ENCODE measurements around the gene BCL3. TPM values are rescaled to one million over a fixed set of nuclear protein-coding genes. Genes with fewer than 3 reads are reported as not detected.

Gene BCL3
- total and polyA plus RNA-seq, 10 of the 15 experiments (the other 5 are each of a cell fraction or from before 2014, with no cell fraction given), result 0.55 to 22.7 (median 3.6) TPM

GRCh38 chr19:44782729-44783128, 34.2 kb downstream of the BCL3 start:
- POLR2A ChIA-PET, result no interaction called here
- no peaks in the 10 kb centered on the region for H3K27me3 ChIP-seq (replicated peaks in 1 of 2; ENCODE audit: control insufficient read depth in 2 of 2, insufficient read depth in 2 of 2, low read length in 1 of 2)
- RAD21 ChIA-PET (ENCODE audit: unreplicated experiment), result interaction anchor here (1.7 to 2.5 kb wide), 2 partner anchors 60 to 127 kb away, joined by 6 to 8 read pairs; no protein-coding TSS in a partner anchor
- H2AFZ ChIP-seq (ENCODE audit: control insufficient read depth, low read depth, low read length), result no peak overlapping the region
- no peaks in the 10 kb centered on the region for H3K36me3 ChIP-seq (ENCODE audit: control insufficient read depth in 2 of 2, insufficient read depth in 2 of 2, low read length in 1 of 2)
- TF ChIP-seq SKIL (IDR thresholded peaks at IDR 0.05; ENCODE audit: low read depth, poor library complexity, severe bottlenecking) (no peak), CBX5 (IDR thresholded peaks at IDR 0.05; ENCODE audit: low read depth) (no peak)
- FAIRE-seq (no peak), ATAC-seq (no peak), DNase-seq (ENCODE audit: low read depth, low spot score) (no peak)
- no peak overlapping the region for H3K9ac ChIP-seq (ENCODE audit: control insufficient read depth, insufficient read depth, low read length)
- no peaks in the 10 kb centered on the region for H3K79me2 ChIP-seq (ENCODE audit: control insufficient read depth, insufficient read depth, low read length)
- BruUV-seq (replicated peaks), result no TSS peak
- intact Hi-C loops (cut with micrococcal nuclease; ENCODE audit: unreplicated experiment) (no loop called here), in situ Hi-C loops (cut with MboI) (no loop called here)
- WGBS (ENCODE audit: insufficient coverage, insufficient replicate concordance, low lambda C conversion rate, missing lambda C conversion rate), result 44% methylated on average over 5 of the region's 5 CpGs
- no peak overlapping the region for H3K4me2 ChIP-seq (ENCODE audit: control insufficient read depth, insufficient read depth)
- CTCF ChIA-PET, result interaction anchor here (1.1 to 4.9 kb wide), 10 partner anchors 10 to 206 kb away, joined by 3 to 40 read pairs (median 13); partner anchors contain the start of gene NECTIN2
- H4K20me1 ChIP-seq (ENCODE audit: control insufficient read depth, insufficient read depth), result no peaks in the 10 kb centered on the region; the same call in 1 of the 2 replicates
- H3K9me3 ChIP-seq (replicated peaks; ENCODE audit: control insufficient read depth, insufficient read depth, low read length), result no peaks in the 10 kb centered on the region
- SMC1A ChIA-PET (ENCODE audit: uncharacterized antibody, unreplicated experiment), result interaction anchor here (0.5 to 3.6 kb wide), 4 partner anchors 9 to 59 kb away, joined by 3 to 23 read pairs (median 10); no protein-coding TSS in a partner anchor
- no peak overlapping the region for H3K4me3 ChIP-seq
- no peak overlapping the region for H3K27ac ChIP-seq (ENCODE audit: control insufficient read depth, insufficient read depth)
- H3K4me1 ChIP-seq (ENCODE audit: control insufficient read depth, insufficient read depth, low read length), result no peaks in the 10 kb centered on the region; the same call in 1 of the 2 replicates

GRCh38 chr19:44783545-44783944, 35.0 kb downstream of the BCL3 start:
- no peaks in the 10 kb centered on the region for H3K36me3 ChIP-seq (ENCODE audit: control insufficient read depth in 2 of 2, insufficient read depth in 2 of 2, low read length in 1 of 2)
- H3K27ac ChIP-seq (ENCODE audit: control insufficient read depth, insufficient read depth), result no peak overlapping the region
- DNase-seq (ENCODE audit: low read depth, low spot score) (no peak), ATAC-seq (no peak), FAIRE-seq (no peak)
- H3K27me3 ChIP-seq (replicated peaks in 1 of 2; ENCODE audit: control insufficient read depth in 2 of 2, insufficient read depth in 2 of 2, low read length in 1 of 2), result no peaks in the 10 kb centered on the region
- ChIA-PET POLR2A (no interaction called here), CTCF (interaction anchor here (0.6 to 4.9 kb wide), 25 partner anchors 8 to 395 kb away, joined by 3 to 40 read pairs (median 6); partner anchors contain the start of gene NECTIN2), SMC1A (ENCODE audit: uncharacterized antibody, unreplicated experiment) (interaction anchor here (0.7 to 3.6 kb wide), 7 partner anchors 9 to 73 kb away, joined by 3 to 23 read pairs (median 4); partner anchors contain the start of gene NECTIN2), RAD21 (ENCODE audit: unreplicated experiment) (interaction anchor here (1.1 to 2.5 kb wide), 3 partner anchors 60 to 128 kb away, joined by 6 to 14 read pairs (median 7); no protein-coding TSS in a partner anchor)
- TF ChIP-seq HCFC1 (IDR thresholded peaks at IDR 0.05; ENCODE audit: low read length), result no peak
- no peak for TF ChIP-seq IRF5 (IDR thresholded peaks at IDR 0.05; ENCODE audit: borderline replicate concordance)
- no peak for TF ChIP-seq SIN3A (IDR thresholded peaks at IDR 0.05; ENCODE audit: low read depth, low read length)
- no peak for TF ChIP-seq MXI1 (IDR thresholded peaks at IDR 0.05; ENCODE audit: low read depth, low read length)
- no peaks in the 10 kb centered on the region for H3K9me3 ChIP-seq (replicated peaks; ENCODE audit: control insufficient read depth, insufficient read depth, low read length)
- no peaks in the 10 kb centered on the region for H3K79me2 ChIP-seq (ENCODE audit: control insufficient read depth, insufficient read depth, low read length)
- no peaks in the 10 kb centered on the region; the same call in 1 of the 2 replicates for H3K4me1 ChIP-seq (ENCODE audit: control insufficient read depth, insufficient read depth, low read length)
- H3K4me3 ChIP-seq, result no peak overlapping the region
- no peaks in the 10 kb centered on the region; the same call in 1 of the 2 replicates for H4K20me1 ChIP-seq (ENCODE audit: control insufficient read depth, insufficient read depth)
- BruUV-seq (replicated peaks), result no TSS peak
- no peak overlapping the region for H3K4me2 ChIP-seq (ENCODE audit: control insufficient read depth, insufficient read depth)
- no peak overlapping the region for H2AFZ ChIP-seq (ENCODE audit: control insufficient read depth, low read depth, low read length)
- in situ Hi-C loops (cut with MboI), result no loop called here
- 69% methylated on average over 4 of the region's 4 CpGs for WGBS (ENCODE audit: insufficient coverage, insufficient replicate concordance, low lambda C conversion rate, missing lambda C conversion rate)
- intact Hi-C loops (cut with micrococcal nuclease; ENCODE audit: unreplicated experiment), result no loop called here
- no peak overlapping the region for H3K9ac ChIP-seq (ENCODE audit: control insufficient read depth, insufficient read depth, low read length)
